Measurements from ENCODE around the gene ELMOD3.

DNA sequence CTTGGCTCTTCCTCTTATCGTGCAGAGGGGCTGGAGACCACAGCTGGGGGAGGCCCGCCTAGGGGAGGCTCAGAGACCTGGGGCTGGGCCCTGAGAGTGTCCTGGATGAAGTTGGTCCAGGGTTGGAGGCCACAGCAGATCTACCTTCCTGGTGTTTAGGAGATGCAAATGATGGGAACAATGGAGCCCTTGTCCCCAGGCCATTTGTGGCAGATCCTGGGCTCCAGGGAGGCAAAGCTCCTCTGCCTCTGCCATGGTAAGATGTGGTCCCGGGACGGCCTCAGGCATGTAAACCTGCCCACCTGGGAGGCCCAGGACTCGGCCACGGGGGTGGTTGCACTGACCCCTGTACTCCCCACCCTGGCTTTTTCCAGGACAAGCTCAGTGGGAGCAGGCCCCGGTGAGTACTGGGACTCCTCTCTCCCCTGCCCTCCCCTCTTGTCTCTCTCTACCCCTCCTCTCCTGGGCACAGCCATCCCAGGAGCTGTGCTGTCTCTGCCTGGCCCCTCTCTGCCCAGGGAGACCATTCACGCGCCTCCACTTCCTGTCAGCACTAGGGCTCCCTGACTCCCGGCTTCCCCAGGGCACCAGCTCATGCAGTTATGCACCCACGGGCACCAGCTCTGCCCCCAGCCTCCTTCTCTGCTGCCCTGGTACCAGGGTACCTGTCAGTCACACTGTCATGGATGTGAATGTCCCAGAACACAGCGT, 74.8 kb downstream of the ELMOD3 start:
- TF ChIP-seq, protein P1, sequence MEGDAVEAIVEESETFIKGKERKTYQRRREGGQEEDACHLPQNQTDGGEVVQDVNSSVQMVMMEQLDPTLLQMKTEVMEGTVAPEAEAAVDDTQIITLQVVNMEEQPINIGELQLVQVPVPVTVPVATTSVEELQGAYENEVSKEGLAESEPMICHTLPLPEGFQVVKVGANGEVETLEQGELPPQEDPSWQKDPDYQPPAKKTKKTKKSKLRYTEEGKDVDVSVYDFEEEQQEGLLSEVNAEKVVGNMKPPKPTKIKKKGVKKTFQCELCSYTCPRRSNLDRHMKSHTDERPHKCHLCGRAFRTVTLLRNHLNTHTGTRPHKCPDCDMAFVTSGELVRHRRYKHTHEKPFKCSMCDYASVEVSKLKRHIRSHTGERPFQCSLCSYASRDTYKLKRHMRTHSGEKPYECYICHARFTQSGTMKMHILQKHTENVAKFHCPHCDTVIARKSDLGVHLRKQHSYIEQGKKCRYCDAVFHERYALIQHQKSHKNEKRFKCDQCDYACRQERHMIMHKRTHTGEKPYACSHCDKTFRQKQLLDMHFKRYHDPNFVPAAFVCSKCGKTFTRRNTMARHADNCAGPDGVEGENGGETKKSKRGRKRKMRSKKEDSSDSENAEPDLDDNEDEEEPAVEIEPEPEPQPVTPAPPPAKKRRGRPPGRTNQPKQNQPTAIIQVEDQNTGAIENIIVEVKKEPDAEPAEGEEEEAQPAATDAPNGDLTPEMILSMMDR (IDR thresholded peaks at IDR 0.05): no peak
- TF ChIP-seq POLR2AphosphoS5 (IDR thresholded peaks at IDR 0.05): no peak
